Sigmoid colon (tissue), 7 donors: ENCODE results near the gene ERN2. TPM values are rescaled to one million over a fixed set of nuclear protein-coding genes. Genes with fewer than 3 reads are reported as not detected.

Experiments
- DNase-seq: peaks from one replicate; pipeline ENCODE4 v3.0.0-alpha.2; 2019
- H3K27ac ChIP-seq, 4 donors: fragments of 200-600 bp; sonication (generic); one replicate each; pipeline ENCODE4 v1.5.1; 2016 to 2019; ENCODE audit warnings: mild to moderate bottlenecking in 1 of 4
- H3K27me3 ChIP-seq, 3 donors: fragments of 200-600 bp; sonication (generic); one replicate each; pipeline ENCODE4 v1.5.1; 2019; ENCODE audit warnings: mild to moderate bottlenecking in 1 of 3
- H3K36me3 ChIP-seq, 4 donors: fragments of 200-600 bp; sonication (generic); one replicate each; pipeline ENCODE4 v1.5.1; 2016 to 2019
- H3K4me1 ChIP-seq, 4 donors: fragments of 200-600 bp; sonication (generic); one replicate each; pipeline ENCODE4 v1.5.1; 2017 to 2019
- H3K4me3 ChIP-seq, 4 donors: fragments of 200-600 bp; sonication (generic); one replicate each; pipeline ENCODE4 v1.5.1; 2017 to 2019; ENCODE audit warnings: mild to moderate bottlenecking in 2 of 4, moderate library complexity in 1 of 4
- H3K9me3 ChIP-seq, 4 donors: fragments of 200-600 bp in 3 of 4; sonication (generic) in 3 of 4; one replicate each; pipeline versions ENCODE4 v1.5.1 to v1.6.1; 2013 to 2019
- CTCF ChIP-seq, 4 experiments: fragments of 450-650 bp in 3 of 4; fragments of 200-600 bp in 1 of 4; IDR thresholded peaks; one replicate each; pipeline ENCODE4 v1.5.1; 2016 to 2019; ENCODE audit warnings: antibody characterized with exemption in 4 of 4, mild to moderate bottlenecking in 3 of 4, moderate library complexity in 2 of 4
- EP300 ChIP-seq, 4 donors: sonication (generic); formaldehyde crosslinking; IDR thresholded peaks; one replicate each; pipeline ENCODE4 v1.6.1; 2017; ENCODE audit warnings: antibody characterized with exemption in 4 of 4
- POLR2A ChIP-seq, 2 donors: fragments of 450-650 bp; IDR thresholded peaks; one replicate each; pipeline ENCODE4 v1.6.1; 2016; ENCODE audit warnings: antibody characterized with exemption in 2 of 2, mild to moderate bottlenecking in 2 of 2, moderate library complexity in 2 of 2
- POLR2AphosphoS5 ChIP-seq, 4 donors: sonication (generic); formaldehyde crosslinking; IDR thresholded peaks; one replicate each; pipeline ENCODE4 v1.6.1; 2017; ENCODE audit warnings: antibody characterized with exemption in 4 of 4
- WGBS, 2 donors: extraction: QIAGEN DNeasy Blood & Tissue Kit; methylation state at CpG; one replicate each; pipeline ENCODE4 v1.1.7; 2013; 5-methylcytosine and 5-hydroxymethylcytosine counted together
- intact Hi-C: fragments of 100-400 bp; cut with DNase I; formaldehyde crosslinking; loops from one replicate; pipeline ENCODE4 v1.15.1; 2023
- polyA plus RNA-seq, 3 donors: library from polyadenylated mRNA; stranded (reverse); fragments of 200-250 nt; gene quantifications; one replicate each; pipeline ENCODE4 v1.2.3, GENCODE V29; 2013
- total RNA-seq, 4 donors: library from RNA; depleted of rRNA; stranded (reverse); fragments of >200 nt; gene quantifications; one replicate each; pipeline ENCODE4 v1.1.0, GENCODE V29; 2016
- donor health status: healthy with polysubstance abuse.
- donor health status: Bipolar disorder and iron deficiency.
- donor health status: healthy.

ERN2 gene
- total and polyA plus RNA-seq, 7 donors = 0.36 to 123 (median 19.9) TPM; not detected in 2

- intact Hi-C loops = no loop called here
These were observed 16.7 kb upstream of the ERN2 start for GRCh38 chr16:23729503-23730424.

DNA sequence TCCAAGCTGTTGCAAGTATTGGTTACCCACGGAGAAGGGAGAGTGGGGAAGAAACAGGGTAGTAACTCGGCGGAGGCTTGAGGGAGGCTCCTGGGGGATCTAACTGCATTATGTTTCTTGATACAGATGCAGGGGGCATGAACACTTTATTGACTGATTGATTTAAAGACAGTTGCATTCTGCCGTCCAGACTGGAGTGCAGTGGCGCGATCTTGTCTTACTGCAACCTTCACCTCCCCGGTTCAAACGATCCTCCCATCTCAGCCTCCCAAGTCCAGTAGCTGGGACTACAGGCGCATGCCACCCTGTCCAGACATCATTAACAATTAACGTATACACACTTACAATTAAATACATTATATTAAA is 15.1 kb upstream of the ERN2 start:
- intact Hi-C loops = no loop called here
- Histone ChIP-seq H3K36me3 (no peaks in the 10 kb centered on the region), H3K27me3 (peaks cover 0 to 13% (median 0%) of the 10 kb centered on the region in 3 donors), H3K9me3 (peaks cover 0 to 2% (median 0%) of the 10 kb centered on the region in 4 donors), H3K4me1 (no peaks in the 10 kb centered on the region), H3K4me3 (no peak overlapping the region), H3K27ac (no peak overlapping the region)
- no peak for DNase-seq
- 47 to 62% methylated on average over 10 of the region's 10 CpGs for WGBS, 2 donors
- TF ChIP-seq EP300 (IDR thresholded peaks at IDR 0.05) = no peak
- no peak for TF ChIP-seq POLR2AphosphoS5 (IDR thresholded peaks at IDR 0.05)
- no peak for TF ChIP-seq POLR2A (IDR thresholded peaks at IDR 0.05)
- no peak for TF ChIP-seq CTCF (IDR thresholded peaks at IDR 0.05)

More at GRCh38 chr16:23729503-23730424, 16.7 kb upstream of the ERN2 start:
- Histone ChIP-seq H3K9me3 (no peaks in the 10 kb centered on the region), H3K36me3 (no peaks in the 10 kb centered on the region), H3K4me3 (no peak overlapping the region), H3K27ac (no peak overlapping the region), H3K27me3 (peaks cover 0 to 10% (median 0%) of the 10 kb centered on the region in 3 donors), H3K4me1 (no peaks in the 10 kb centered on the region)
- 53 to 76% methylated on average over 12 of the region's 12 CpGs for WGBS, 2 donors
- no peak for TF ChIP-seq EP300 (IDR thresholded peaks at IDR 0.05)
- TF ChIP-seq POLR2A (IDR thresholded peaks at IDR 0.05) = no peak
- TF ChIP-seq CTCF (IDR thresholded peaks at IDR 0.05) = no peak
- TF ChIP-seq POLR2AphosphoS5 (IDR thresholded peaks at IDR 0.05) = no peak
- DNase-seq = no peak

- Histone ChIP-seq H3K27ac (no peak overlapping the region), H3K36me3 (no peaks in the 10 kb centered on the region), H3K4me1 (no peaks in the 10 kb centered on the region), H3K4me3 (no peak overlapping the region), H3K27me3 (peaks cover 0 to 13% (median 0%) of the 10 kb centered on the region in 3 donors), H3K9me3 (peaks cover 0 to 6% (median 2%) of the 10 kb centered on the region in 4 donors)
- no peak for DNase-seq
- intact Hi-C loops = no loop called here
- TF ChIP-seq CTCF (IDR thresholded peaks at IDR 0.05) = no peak
- TF ChIP-seq POLR2AphosphoS5 (IDR thresholded peaks at IDR 0.05) = no peak
- no peak for TF ChIP-seq POLR2A (IDR thresholded peaks at IDR 0.05)
- no peak for TF ChIP-seq EP300 (IDR thresholded peaks at IDR 0.05)
- 94 to 96% methylated on average over 3 of the region's 3 CpGs for WGBS, 2 donors
These were observed 13.7 kb upstream of the ERN2 start for GRCh38 chr16:23726710-23727109.

GRCh38 chr16:23724785-23725131 is 11.7 kb upstream of the ERN2 start:
- H3K27me3 ChIP-seq = peaks cover 0 to 7% (median 0%) of the 10 kb centered on the region in 3 donors
- intact Hi-C loops = no loop called here

More at GRCh38 chr16:23724785-23725131, 11.7 kb upstream of the ERN2 start:
- no peaks in the 10 kb centered on the region for H3K36me3 ChIP-seq
- no peaks in the 10 kb centered on the region for H3K4me1 ChIP-seq
- no peak overlapping the region for H3K27ac ChIP-seq
- no peak overlapping the region for H3K4me3 ChIP-seq
- TF ChIP-seq CTCF (IDR thresholded peaks at IDR 0.05) = no peak
- no peak for TF ChIP-seq POLR2AphosphoS5 (IDR thresholded peaks at IDR 0.05)
- TF ChIP-seq POLR2A (IDR thresholded peaks at IDR 0.05) = no peak
- no peak for TF ChIP-seq EP300 (IDR thresholded peaks at IDR 0.05)
- DNase-seq = no peak
- peaks cover 0 to 6% (median 2%) of the 10 kb centered on the region in 4 donors for H3K9me3 ChIP-seq
- WGBS, 2 donors = 74 to 80% methylated on average over 3 of the region's 3 CpGs
